RKO (cell line): ENCODE measurements around the gene RALGPS1.
"Not testable (repeated sequence)": the region's sequence is repeated elsewhere in the genome, so short reads cannot be mapped to it uniquely, and the experiment has no call there.

Experiments used
- DNase-seq: peaks from one replicate; pipeline ENCODE4 v3.0.0-alpha.2; 2016; ENCODE audit warnings: low spot score

RALGPS1 gene

DNA sequence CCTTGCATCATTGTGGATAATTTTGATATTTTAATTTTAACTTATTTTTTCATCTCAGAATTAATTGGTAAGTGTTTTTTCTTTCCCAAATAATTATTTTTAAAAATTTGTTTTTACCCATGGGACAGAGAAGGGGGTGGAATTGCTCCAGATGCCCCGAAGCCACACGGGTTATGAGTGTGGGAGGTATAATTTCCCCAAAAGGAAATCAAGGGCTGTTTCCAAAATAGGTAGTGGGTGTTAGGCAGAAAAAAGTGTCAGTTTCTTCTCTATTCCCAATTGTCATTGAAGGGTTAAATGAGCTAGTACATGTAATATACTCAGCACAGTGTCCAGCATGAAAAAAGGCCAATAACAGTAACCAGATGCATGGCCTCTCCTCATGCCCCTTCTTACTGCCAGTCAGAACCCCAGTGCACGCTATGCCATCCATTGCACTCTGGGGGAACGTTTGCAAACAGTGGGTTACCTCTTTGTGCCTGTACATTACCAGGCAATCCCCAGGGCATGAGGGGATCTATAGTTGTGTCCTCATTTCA is 244.3 kb downstream of the RALGPS1 start:
- DNase-seq, result no peak

DNA sequence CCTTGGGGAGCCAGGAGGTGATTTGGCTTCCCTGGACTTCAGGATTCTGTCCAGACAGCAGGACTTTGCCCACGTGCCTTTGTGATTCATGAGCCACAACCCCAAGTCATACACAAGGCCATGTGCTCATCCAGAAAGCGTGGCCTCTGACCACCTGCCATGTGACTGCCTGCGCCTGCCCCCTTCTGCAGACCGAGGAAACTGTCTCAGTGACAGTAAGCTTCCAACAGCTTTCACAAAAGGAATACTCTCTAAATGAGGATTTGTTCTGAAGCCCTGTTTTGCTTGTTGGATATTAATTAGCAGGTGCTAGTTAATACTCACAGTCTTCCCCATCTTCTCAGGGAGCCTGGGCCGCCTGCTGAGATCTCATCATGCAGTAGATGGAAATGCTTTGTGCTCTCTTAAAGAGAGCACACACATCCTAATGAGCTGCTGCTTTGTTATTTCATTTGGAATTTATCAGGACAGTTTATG is 244.8 kb downstream of the RALGPS1 start:
- DNase-seq, result peak; percentile 88

DNA sequence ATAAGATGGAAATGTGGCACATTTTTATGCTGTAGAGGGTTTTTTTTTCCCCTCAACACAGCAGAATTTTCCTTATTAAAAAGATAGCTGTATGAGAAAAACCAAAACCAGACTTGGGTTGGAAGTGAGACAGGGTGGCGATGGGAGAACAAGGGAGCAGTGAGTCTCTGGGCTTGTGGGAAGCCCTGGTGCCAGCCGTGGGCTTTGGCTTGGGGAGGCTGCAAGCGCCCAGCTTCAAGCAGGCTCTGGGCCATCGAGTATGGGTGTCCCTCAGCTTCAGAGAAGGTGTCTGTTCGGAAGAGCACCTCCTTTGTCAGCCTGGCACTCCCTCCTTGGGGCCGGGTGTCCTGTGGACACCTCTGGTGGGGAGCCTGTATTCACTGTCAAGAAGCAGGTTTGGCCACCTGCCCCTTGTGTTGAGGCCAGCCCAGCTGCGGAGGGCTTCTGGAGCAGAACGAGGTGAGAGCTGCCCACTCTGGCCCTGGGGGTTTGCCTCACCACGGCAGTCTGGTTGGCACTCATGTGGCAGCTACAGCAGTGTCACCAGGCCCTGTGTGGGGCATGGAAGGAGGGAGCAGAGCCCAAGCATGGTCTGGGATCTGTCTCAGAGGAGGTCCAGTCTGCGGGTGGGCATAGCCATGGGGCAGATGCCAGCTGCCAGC is 245.5 kb downstream of the RALGPS1 start:
- DNase-seq, result no peak

DNA sequence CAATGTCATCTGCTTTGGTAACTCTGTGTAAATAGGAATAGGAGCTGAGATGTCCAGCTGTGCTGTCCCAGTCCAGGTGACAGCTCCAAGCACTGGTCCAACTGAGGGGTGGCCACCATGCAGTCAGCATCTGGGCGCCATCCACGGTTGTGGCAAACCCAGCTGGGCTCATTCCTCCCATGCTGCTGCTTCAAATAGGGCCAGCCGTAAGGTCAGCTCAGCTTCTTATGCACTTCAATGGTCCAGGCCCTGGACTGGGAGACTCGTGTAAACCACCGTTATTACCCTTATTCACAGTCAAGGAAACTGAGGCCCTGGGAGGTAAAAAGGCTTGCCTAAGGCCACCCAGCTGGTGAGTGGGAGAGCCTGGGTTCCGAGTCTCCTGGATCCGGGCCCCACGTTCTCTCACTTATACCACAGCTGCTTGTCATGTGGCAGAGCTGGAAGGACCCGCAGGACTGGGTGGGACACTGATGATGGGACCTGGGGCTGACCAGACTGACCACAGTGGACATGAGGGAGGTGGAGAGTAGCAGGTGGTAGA is 246.6 kb downstream of the RALGPS1 start:
- no peak for DNase-seq

DNA sequence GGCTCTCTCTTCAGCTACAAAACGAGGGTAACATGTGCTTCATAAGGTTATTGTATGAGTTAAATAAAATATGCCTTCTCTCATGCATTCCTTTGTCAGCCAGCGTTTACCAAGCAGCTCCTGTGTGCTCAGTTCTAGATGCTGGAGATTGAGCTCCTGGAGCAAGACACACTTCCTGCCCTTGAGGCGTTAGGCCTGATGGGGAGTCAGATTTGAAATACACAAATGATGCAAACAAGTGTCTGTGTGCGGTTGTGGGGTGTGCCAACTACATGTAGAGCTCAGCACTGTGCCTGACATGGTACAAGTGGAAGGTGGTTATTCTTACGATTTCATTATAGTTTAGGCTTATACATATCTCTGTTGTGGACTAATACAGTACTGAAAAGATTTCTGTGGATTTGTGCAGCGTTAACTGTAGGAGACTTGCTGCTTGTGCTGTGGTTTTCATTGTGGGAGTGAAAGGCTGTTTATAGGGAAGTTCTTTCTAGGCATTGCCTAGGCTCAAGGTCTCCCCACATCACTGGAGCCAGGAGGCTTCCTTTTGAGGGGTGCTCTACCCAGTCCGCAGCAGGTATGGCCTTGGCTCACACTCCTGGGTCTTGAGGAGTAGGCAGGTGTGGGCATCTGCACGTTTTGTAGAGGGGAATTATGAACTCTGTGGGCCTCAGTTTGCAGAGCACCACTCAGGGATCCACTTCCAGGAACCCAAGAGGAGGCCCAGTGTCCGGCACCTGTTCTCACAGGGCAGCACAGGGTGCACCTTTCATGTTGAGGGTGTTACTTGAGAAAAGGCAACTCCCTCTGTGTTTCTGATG is 247.7 kb downstream of the RALGPS1 start:
- no peak for DNase-seq

DNA sequence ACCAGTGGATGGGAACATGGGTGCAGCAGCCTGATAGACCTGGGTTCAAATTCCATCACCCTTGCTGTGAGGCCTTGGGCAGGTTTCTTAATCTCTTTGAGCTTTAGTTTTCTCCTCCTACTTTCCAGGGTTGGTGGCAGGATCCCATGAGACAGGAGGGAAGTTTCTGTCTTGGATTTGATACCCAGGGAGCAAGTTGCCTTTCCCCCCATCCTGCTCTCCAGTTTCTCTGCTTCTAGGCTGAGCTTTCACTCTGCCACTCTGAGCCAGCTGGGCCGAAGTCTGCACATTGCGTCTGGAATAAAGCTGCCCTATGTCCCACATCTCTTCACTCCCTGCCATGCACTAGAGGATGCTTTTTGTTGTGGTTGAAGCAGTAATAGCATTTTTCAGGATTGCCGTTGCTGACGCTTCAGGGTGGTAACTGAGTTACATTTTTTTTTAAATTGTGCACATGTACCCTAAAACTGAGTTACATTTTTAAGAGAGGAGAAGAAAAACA is 248.3 kb downstream of the RALGPS1 start:
- no peak for DNase-seq

DNA sequence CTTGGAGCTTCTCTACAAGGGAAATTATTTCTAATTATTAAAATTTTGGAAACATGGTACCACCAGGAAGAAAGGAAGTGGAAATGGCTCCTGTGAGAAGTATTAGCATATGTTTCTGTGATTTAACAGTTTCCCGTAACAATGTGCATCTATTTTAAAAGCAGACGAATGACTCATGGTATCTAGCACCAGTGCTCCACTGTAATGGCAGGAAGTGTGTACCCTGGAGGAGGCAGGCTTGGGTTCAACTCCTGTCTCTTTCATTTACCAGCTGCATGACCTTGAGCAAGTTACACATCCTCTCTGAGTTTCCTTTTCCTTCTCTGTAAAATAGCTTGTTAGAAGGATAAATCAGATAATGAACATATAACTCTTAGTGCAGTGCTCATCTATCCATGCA is 248.8 kb downstream of the RALGPS1 start:
- peak; percentile 65 for DNase-seq

DNA sequence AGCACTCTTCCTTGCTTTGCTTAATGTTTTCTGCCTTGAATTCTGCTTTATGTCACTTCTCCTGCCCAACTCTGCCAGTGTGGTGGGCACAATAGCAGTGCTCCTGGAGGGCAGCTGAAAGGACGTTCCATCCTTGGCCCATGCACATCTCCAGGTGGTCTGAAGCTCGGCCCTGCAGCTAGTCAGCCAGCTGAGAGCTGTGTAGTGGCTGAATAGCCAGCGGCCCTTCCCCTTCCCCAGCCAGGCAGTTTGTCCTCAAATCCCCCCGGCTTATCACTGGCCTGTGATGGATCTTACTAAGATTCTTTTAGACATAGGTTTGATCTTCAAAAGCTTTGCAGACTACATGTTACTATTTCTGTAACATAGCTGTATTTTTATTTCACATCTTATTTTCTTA is 250.5 kb downstream of the RALGPS1 start:
- no peak for DNase-seq

DNA sequence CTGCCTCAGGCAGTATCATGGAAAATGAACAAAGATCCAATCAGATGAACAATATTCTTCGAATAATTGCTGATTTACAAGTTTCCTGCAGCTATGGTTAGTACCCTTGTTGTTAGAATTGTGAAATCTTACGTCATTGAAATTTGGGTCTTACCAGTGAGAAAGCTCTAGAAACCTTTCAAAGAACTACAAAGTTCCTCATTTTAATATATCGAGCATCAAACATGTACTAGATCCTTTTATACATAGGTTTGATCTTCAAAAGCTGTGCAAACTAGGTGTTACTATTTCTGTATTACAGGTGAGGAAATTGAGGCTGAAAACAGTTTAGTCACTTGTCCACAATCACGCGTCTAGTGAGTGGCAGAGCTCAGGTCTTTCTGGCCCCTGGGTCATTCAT is 251.5 kb downstream of the RALGPS1 start:
- no peak for DNase-seq

DNA sequence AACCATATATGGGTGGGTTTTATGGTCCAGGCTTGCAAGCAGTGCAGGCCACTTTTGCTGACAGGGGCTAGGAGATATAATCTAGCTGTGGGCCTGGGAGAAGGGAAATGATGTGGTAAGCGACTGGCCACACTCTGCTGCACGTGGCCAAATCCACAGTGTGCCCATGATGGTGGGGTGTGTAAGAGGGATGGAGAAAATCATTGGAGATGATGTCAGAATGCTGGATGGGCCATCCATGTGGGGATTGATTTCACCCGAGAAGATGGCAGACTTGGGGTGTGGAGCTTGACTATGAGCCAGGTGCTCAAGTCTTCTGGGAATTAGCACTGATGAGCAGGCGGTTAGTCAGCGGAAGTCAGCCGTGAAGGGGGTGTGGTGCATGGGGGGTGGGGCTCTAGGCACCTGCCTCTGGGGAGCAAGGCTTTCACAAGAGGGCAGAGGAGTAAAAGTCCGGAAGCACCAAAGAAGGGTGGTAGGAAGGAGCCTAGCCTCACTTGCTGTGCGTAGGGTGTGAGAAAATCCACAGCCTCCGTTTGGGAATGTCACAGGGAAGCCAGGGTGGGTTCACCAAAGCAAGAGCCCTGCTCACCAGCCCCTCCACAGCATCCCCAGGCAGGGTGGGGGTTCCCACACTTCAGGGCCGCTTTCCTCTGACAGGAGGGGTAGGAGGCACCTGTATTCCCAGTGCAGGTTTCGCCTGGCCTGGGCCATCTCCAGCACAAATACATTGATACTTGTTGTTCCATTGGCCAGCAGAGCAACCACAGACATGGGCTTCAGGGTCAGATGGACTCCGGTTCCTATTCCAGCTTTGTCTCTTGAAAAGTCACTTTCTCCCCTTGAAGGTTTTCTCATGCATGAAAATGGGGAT is 252.3 kb downstream of the RALGPS1 start:
- DNase-seq, result peak; percentile 70

DNA sequence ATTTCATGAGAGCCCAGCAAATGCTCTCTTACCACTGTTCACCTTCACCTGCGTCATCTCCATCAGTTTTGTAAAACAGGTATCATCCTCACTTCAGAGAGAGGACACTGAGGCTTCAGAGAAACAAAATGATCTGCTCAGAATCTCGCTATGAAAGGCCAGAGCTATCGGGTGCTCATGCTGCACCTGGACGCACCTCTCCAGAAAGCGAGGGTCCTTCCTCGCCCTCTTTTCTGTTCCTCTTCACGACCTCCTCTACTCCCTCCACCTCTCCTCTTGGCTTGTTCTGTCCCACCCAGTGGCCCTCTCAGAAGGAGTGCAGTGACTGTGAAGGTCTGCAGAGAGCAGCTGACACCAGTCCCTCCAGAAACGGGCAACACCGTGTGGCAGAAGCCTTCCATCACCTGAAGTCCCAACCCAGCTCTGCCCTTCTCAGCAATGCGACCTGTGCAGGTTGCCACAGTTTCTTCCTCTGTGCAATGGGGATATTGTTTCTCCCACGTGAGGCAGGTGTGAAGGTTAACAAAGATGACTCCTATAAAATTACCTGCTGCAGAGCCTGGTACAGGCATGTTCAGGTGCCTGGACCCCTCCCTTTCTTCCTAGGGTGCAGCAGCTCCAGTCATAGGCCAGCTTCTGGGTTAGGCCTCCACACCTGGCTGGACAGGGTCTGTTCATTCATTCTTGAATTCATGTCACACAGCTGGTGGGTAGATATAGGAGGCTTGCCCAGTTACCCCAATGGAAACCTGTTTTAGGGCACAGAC is 253.2 kb downstream of the RALGPS1 start:
- DNase-seq, result no peak

DNA sequence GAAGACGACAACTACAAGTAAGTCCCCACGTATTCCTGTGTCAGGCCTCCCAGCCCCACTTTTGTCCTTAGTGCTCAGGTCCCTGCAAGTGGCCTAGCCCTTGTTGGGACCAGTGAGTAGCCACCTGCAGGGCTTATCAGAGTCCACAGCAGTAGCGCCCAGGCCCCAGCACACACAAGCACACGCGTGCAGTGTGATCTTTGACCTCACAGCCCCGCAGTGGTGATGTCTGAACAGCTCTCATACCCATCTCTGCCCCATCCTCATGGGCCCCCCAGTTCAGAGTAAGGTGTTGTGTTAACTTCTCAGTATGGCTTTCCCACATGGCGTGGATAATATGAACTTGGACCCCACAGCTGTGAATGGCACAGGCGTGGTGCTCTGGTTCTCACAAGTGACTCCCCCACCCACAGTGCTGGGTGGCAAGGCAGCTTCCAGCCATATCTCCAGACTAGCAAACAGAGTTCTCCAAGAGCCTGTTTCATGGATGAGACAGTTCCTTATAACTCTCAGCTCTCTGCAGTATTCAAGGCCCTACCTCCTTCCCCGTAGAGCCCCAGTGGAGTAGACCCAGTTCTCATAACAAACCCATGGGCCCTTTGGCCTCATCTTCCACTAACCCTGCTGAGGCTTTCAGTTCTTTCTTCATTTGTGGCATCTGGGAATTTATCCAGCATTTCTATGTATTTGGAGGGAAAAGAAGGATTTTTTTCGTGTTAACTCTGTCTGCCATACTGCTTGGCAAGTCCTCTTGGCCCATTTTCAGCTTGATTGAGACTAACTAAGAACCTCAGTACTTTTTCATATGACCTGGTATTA is 254.4 kb downstream of the RALGPS1 start:
- no peak for DNase-seq

DNA sequence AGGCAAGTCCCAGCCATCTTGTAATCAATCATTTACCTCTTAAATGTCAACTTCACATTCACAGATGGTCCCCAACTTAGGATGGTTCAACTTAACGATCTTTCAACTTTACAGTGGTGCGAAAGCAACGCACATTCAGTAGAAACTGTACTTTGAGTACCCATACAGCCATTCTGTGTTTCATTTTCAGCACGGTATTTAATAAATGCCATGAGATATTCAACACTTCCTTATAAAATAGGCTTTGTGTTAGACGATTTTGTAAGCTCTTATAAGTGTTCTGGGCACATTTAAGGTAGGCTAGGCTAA is 254.9 kb downstream of the RALGPS1 start:
- DNase-seq, result no peak

DNA sequence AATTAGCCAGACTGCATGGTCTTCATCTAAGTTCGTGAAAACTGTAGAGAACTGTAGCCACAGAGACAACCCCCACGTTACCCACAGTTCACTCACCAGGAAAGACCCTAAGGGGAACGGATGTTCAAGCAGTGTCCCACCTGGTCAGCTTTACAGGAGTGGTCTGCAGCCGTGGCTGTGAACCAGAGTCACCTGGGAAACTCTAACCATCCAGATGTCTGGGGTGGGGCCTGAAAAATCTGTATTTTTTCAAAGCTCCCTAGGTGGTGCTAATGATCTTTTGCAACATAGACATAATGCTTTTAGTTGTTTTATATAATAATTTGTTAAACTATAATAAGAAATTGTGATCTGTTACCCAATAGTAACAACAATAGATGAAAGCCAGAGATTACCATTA is 255.5 kb downstream of the RALGPS1 start:
- DNase-seq, result no peak

DNA sequence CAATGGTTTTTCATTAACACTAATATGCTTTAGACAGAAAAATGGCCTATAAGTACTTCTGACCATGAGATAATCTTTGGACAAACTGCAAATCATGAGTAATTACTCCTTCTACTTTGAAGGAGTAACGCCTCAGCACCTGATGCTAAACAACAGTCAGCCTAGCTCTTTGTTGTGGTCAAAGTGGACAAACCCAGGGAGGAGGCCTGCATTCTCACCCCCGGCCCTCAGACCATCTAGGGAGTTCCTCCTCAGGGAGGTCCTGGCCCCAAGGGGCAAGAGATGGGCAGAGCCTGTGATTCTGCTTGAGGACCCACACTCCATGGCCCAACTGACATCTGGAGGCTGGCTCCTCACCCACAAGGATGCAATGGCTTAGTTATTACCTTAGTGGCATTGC is 256.1 kb downstream of the RALGPS1 start:
- no peak for DNase-seq

DNA sequence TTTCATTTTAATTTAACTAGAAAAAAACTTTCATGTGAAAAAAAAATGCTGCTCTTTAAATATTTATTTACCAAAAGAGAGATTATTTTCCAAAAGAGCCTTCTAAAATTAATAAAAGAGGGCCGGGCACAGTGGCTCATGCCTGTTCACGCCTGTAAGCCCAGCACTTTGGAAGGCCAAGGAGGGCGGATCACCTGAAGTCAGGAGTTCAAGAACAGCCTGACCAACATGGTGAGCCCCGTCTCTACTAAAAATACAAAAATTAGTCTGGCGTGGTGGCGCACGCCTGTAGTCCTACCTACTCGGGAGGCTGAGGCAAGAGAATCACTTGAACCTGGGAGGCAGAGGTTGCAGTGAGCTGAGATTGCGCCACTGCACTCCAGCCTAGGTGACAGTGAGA is 256.8 kb downstream of the RALGPS1 start:
- not testable (repeated sequence) for DNase-seq

DNA sequence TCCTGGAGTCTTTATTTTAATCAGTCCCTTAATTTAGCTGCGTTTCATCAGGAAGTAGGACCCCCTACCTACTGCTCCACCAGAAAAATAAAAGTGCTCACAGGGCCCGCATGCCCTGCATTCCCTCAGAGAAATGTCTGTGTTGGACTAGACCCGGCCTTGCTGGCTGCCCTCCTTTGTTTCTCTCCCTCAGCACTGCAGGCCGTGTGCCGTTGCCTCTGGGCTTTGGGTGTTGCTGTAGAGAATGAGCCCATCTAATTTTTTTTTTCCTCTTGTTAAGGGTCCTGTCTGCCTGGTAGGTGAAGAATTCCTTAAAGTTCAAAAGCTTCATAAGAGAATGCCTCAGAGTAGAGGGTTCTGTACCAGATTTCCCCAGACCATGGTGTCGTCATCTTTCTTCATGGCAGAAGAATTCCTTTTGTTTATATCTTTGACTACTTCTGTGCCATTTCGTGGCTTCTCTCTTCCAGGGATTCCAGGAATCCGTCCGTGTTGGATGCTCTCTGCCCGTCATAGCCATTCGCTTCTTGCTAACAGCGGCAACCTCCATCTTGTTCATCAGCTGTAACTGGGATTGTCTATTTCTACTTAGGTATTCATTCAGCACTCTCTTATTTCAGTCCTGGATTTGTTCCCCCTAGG is 257.6 kb downstream of the RALGPS1 start:
- DNase-seq, result no peak

DNA sequence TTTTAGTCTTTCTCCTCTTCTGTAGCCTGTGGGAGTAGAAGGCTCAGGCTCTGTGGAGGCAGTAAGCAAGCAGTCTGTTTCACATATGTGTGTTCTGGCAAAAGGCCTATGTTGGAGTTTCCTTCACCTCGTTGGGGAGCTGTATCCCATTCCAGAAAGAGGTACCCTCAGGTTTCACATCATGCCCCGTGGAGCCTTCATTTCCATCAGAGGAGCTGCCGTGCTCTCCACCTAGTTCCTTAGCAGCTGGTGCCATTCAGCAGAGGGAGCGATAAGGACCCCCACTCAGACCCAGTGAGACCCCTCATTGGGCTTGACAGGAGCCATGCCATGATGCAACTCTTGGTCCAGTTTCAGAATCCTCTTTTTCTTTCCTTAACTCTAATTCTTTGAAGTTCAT is 258.5 kb downstream of the RALGPS1 start:
- DNase-seq, result no peak

DNA sequence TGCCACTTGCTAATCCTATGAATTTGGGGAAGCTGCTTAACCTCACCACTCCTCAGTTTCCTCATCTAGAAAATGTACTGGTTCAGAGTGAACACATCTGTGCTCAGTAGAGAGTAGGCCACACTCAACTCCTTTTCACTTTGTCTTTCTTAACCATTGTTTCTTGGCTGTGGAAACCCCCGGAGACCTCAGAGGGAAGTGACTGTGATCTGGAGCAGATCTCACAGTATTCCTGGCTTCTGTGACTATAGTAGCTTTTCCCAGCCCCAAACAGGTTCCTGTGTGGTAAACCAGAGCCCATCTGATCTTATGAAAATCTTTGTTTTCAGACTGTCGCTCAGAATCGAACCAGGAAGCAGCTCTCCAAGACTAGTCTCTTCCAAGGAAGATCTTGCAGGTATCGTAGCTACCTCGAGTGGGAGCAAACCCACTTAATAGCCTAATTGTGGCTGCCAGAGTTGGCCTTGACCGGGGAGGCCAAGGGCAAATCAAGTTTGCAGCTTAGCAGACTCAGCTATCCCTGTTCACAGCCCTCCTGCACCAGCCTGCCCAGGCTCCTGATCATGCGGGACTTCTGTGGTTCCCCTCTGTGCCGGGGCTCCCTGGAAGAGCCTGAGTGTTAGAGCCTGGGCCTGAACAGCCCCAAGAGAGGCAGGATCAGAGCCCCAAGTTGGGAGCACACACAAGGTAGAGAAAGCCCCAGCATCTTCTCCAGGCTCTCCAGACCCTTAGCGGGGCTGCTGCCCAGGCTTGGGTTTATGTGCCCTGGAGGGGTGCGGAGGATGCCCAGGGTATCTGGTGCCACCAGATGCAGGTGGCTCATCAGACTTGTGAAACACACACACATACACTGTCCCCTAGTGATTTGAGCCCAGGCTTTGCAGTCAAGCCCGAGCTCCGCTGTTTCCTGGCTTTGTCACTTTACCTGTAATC is 260.1 kb downstream of the RALGPS1 start:
- DNase-seq, result no peak
